ENCODE data around the gene MPPED2. TPM values are rescaled to one million over a fixed set of nuclear protein-coding genes. Genes with fewer than 3 reads are reported as not detected.

Gene MPPED2
- total RNA-seq, 1 experiment from 2014 or later: not detected

DNA sequence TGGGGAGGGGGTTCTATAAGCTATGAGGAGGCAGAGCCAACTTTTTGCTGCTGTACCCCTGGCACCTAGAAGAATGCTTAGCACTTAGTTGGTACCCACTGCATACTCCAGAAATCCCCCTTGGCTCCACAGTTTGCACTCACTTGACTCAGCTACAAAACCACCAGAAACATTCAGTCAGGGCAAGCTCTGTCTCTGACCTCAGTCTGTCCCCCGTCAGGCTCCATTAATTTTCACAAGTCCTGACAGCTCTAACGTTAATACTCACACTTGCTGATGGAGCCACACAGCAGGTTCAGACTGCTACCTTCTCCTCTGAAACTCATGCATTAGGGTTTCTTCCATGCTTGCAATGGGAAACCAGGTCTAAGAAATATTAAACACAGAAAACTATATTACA is 81.7 kb downstream of the MPPED2 start:
- Mint-ChIP-seq H3K9me3 (ENCODE audit: unreplicated experiment) (no peaks in the 10 kb centered on the region), H3K4me1 (ENCODE audit: insufficient read depth, unreplicated experiment) (no peaks in the 10 kb centered on the region), H3K27me3 (ENCODE audit: insufficient read depth, unreplicated experiment) (peaks cover 83% of the 10 kb centered on the region), H3K36me3 (ENCODE audit: insufficient read depth, unreplicated experiment) (no peaks in the 10 kb centered on the region), H3K4me3 (ENCODE audit: unreplicated experiment) (no peak overlapping the region), H3K27ac (ENCODE audit: low read depth, unreplicated experiment) (no peak overlapping the region)
- intact Hi-C loops (cut with micrococcal nuclease): no loop called here
- CTCF ChIA-PET: no interaction called here
- TF ChIP-seq CTCF (IDR thresholded peaks at IDR 0.05; ENCODE audit: unreplicated experiment): no peak
- POLR2A ChIA-PET: no interaction called here
- no peak for DNase-seq (ENCODE audit: unreplicated experiment)
- no TSS peak for BruUV-seq (replicated peaks)

- ChIA-PET CTCF (no interaction called here), POLR2A (no interaction called here)
- no peak for DNase-seq (ENCODE audit: unreplicated experiment)
- no peak for TF ChIP-seq CTCF (IDR thresholded peaks at IDR 0.05; ENCODE audit: unreplicated experiment)
- H3K4me1 Mint-ChIP-seq (ENCODE audit: insufficient read depth, unreplicated experiment): no peaks in the 10 kb centered on the region
- H3K4me3 Mint-ChIP-seq (ENCODE audit: unreplicated experiment): no peak overlapping the region
- intact Hi-C loops (cut with micrococcal nuclease): no loop called here
- no peaks in the 10 kb centered on the region for H3K36me3 Mint-ChIP-seq (ENCODE audit: insufficient read depth, unreplicated experiment)
- no TSS peak for BruUV-seq (replicated peaks)
- H3K9me3 Mint-ChIP-seq (ENCODE audit: unreplicated experiment): no peaks in the 10 kb centered on the region
- no peak overlapping the region for H3K27ac Mint-ChIP-seq (ENCODE audit: low read depth, unreplicated experiment)
- H3K27me3 Mint-ChIP-seq (ENCODE audit: insufficient read depth, unreplicated experiment): peaks cover 83% of the 10 kb centered on the region
Measured at GRCh38 chr11:30503156-30503555, 83.0 kb downstream of the MPPED2 start.

DNA sequence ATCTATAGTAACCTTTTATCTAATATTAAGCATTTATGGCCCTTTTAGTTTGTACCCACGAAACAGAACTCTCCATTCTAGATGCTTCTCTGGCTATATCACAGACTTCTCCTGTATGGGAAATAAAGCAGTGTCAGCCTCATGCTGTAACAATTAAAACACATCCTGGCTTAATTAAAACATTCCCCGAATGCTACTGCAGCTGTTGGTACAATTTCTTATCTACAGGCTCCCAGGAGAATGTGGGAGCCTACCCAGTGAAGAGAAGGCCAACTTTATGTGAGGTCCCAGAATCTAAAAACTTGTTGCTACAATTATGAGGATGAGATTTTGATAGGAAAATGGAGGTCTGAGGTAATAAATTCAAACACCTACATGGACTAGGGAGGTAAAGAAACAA is 83.8 kb downstream of the MPPED2 start:
- CTCF ChIA-PET: interaction anchor here (0.6 kb wide), 1 partner anchor 1573 kb away, joined by 3 read pairs; no protein-coding TSS in a partner anchor
- BruUV-seq (replicated peaks): no TSS peak
- DNase-seq (ENCODE audit: unreplicated experiment): no peak

GRCh38 chr11:30501744-30502143 is 84.4 kb downstream of the MPPED2 start:
- H3K27ac Mint-ChIP-seq (ENCODE audit: low read depth, unreplicated experiment): no peak overlapping the region
- CTCF ChIA-PET: no interaction called here
- POLR2A ChIA-PET: no interaction called here
- no peaks in the 10 kb centered on the region for H3K4me1 Mint-ChIP-seq (ENCODE audit: insufficient read depth, unreplicated experiment)
- no peak overlapping the region for H3K4me3 Mint-ChIP-seq (ENCODE audit: unreplicated experiment)
- intact Hi-C loops (cut with micrococcal nuclease): no loop called here
- no TSS peak for BruUV-seq (replicated peaks)
- TF ChIP-seq CTCF (IDR thresholded peaks at IDR 0.05; ENCODE audit: unreplicated experiment): no peak
- H3K9me3 Mint-ChIP-seq (ENCODE audit: unreplicated experiment): no peaks in the 10 kb centered on the region
- peaks cover 83% of the 10 kb centered on the region for H3K27me3 Mint-ChIP-seq (ENCODE audit: insufficient read depth, unreplicated experiment)
- DNase-seq (ENCODE audit: unreplicated experiment): no peak
- no peaks in the 10 kb centered on the region for H3K36me3 Mint-ChIP-seq (ENCODE audit: insufficient read depth, unreplicated experiment)

More for the DNA sequence above, 83.8 kb downstream of the MPPED2 start:
- H3K27me3 Mint-ChIP-seq (ENCODE audit: insufficient read depth, unreplicated experiment): peaks cover 83% of the 10 kb centered on the region
- H3K9me3 Mint-ChIP-seq (ENCODE audit: unreplicated experiment): no peaks in the 10 kb centered on the region
- no peaks in the 10 kb centered on the region for H3K4me1 Mint-ChIP-seq (ENCODE audit: insufficient read depth, unreplicated experiment)
- no peak overlapping the region for H3K27ac Mint-ChIP-seq (ENCODE audit: low read depth, unreplicated experiment)
- intact Hi-C loops (cut with micrococcal nuclease): no loop called here
- POLR2A ChIA-PET: no interaction called here
- no peak for TF ChIP-seq CTCF (IDR thresholded peaks at IDR 0.05; ENCODE audit: unreplicated experiment)
- no peaks in the 10 kb centered on the region for H3K36me3 Mint-ChIP-seq (ENCODE audit: insufficient read depth, unreplicated experiment)
- H3K4me3 Mint-ChIP-seq (ENCODE audit: unreplicated experiment): no peak overlapping the region
